Activated T-cell treated with anti-CD3 and anti-CD28 coated beads, Interleukin-2, amount 50 U/mL, for 72 hours (primary cell): ENCODE results near the gene ACSS3. TPM values are rescaled to one million over a fixed set of nuclear protein-coding genes. Genes with fewer than 3 reads are reported as not detected.

Experiments used
- ATAC-seq, 2 donors: fragments of 150-1000 bp; cut with Tn5 transposase; replicated peaks in 1 of 2; 2 replicates each; pipeline ENCODE4 v1.10.0; 2021; ENCODE audit warnings: moderate library complexity in 2 of 2, mild to moderate bottlenecking in 1 of 2
- DNase-seq, 2 donors: peaks; one replicate each; pipeline ENCODE4 v3.0.0; 2021 to 2022; ENCODE audit warnings: mixed read lengths in 1 of 2
- H3K27ac Mint-ChIP-seq: one replicate; pipeline ENCODE4 v1.8.0; 2022; ENCODE audit warnings: mild to moderate bottlenecking, moderate library complexity, mixed read lengths
- H3K27me3 Mint-ChIP-seq: one replicate; pipeline ENCODE4 v1.8.0; 2022; ENCODE audit warnings: low read depth, mixed read lengths
- H3K36me3 Mint-ChIP-seq, 2 donors: one replicate each; pipeline ENCODE4 v1.8.0; 2022; ENCODE audit warnings: mixed read lengths in 2 of 2, mild to moderate bottlenecking in 1 of 2; ENCODE audit not compliant: insufficient read depth in 2 of 2
- H3K4me1 Mint-ChIP-seq: one replicate; pipeline ENCODE4 v1.8.0; 2022; ENCODE audit warnings: low read depth, mixed read lengths
- H3K4me3 Mint-ChIP-seq, 2 donors: one replicate each; pipeline ENCODE4 v1.8.0; 2022; ENCODE audit warnings: mild to moderate bottlenecking in 2 of 2, mixed read lengths in 2 of 2, moderate library complexity in 2 of 2
- H3K9me3 Mint-ChIP-seq, 2 donors: one replicate each; pipeline ENCODE4 v1.8.0; 2022; ENCODE audit warnings: mixed read lengths in 2 of 2
- total RNA-seq, 2 donors: library from RNA; stranded (reverse); gene quantifications; one replicate each; pipeline ENCODE4 v1.2.3, GENCODE V29; 2022

ACSS3 gene
- total RNA-seq, 2 donors from 2014 or later: not detected

GRCh38 chr12:81224626-81225025, 146.7 kb downstream of the ACSS3 start:
- H3K4me1 Mint-ChIP-seq: no peaks in the 10 kb centered on the region
- no peaks in the 10 kb centered on the region for H3K36me3 Mint-ChIP-seq
- no peak overlapping the region for H3K27ac Mint-ChIP-seq
- no peak for DNase-seq
- no peaks in the 10 kb centered on the region for H3K27me3 Mint-ChIP-seq
- no peak for ATAC-seq
- H3K4me3 Mint-ChIP-seq: no peak overlapping the region
- peaks cover 0 to 1% of the 10 kb centered on the region in 2 donors for H3K9me3 Mint-ChIP-seq

DNA sequence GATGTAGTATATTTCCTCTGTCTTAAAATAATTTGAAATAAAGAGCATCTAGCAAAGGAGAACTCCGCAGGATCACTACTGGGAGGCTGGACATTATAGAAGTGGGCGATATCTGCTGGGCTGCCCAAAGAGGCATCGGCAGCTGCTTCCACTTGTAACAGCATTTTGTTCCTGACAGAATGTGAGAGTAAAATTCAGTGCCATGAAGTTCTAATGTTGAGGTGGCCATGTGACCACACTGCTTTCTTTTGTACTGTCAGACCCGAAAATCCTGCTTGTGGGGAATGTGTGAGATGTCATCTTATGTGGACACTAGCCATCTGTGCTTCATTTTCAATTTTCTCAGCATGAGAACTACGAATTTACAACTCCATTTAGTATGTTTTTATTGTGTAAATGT, 151.9 kb downstream of the ACSS3 start:
- Mint-ChIP-seq H3K4me3 (no peak overlapping the region), H3K9me3 (peaks cover 0 to 1% of the 10 kb centered on the region in 2 donors)

DNA sequence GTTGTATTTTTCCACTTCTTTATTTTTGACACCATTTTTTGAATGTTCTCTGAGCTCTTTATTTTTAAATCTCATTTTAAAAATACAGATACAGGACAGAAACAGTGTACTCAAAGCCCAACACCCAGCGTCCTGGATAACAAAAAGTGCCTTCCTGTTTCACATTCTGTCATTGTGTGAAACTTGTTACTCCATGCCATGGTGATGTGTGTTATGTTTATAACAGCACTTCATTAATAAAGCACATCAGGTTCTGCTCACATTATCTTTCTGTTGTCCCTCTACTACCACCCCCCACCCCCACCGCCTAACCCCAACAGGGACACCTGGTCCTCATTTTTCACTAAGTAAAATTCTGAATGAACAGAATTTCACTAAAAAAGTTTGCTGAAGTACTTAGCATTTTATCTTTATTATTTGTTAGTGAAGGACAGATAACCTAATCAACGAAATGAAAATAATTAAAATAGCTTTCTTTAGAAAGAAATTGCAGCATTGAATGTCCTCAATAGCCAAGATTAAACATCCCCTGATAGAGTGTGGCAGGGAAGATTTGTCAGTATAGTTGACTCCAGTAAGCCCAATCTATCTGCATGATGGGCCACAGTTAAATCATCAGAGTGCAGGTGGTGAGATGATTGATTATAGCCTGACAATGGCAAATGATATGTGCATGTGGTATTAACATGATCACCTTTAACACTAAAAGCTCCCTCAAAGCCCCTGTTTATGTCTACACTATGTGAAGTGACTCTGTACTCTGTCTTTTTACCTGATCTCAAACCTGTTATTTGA, 153.9 kb downstream of the ACSS3 start:
- DNase-seq: no peak
- Mint-ChIP-seq H3K27me3 (no peaks in the 10 kb centered on the region), H3K9me3 (peaks cover 0 to 1% of the 10 kb centered on the region in 2 donors), H3K4me1 (no peaks in the 10 kb centered on the region), H3K36me3 (no peaks in the 10 kb centered on the region), H3K27ac (no peak overlapping the region), H3K4me3 (no peak overlapping the region)
- no peak for ATAC-seq

More for the DNA sequence above, 151.9 kb downstream of the ACSS3 start:
- DNase-seq: no peak
- ATAC-seq: no peak
- H3K27ac Mint-ChIP-seq: no peak overlapping the region
- no peaks in the 10 kb centered on the region for H3K36me3 Mint-ChIP-seq
- no peaks in the 10 kb centered on the region for H3K4me1 Mint-ChIP-seq
- no peaks in the 10 kb centered on the region for H3K27me3 Mint-ChIP-seq

- no peak overlapping the region for H3K27ac Mint-ChIP-seq
Measured at GRCh38 chr12:81245458-81245857, 167.6 kb downstream of the ACSS3 start.

DNA sequence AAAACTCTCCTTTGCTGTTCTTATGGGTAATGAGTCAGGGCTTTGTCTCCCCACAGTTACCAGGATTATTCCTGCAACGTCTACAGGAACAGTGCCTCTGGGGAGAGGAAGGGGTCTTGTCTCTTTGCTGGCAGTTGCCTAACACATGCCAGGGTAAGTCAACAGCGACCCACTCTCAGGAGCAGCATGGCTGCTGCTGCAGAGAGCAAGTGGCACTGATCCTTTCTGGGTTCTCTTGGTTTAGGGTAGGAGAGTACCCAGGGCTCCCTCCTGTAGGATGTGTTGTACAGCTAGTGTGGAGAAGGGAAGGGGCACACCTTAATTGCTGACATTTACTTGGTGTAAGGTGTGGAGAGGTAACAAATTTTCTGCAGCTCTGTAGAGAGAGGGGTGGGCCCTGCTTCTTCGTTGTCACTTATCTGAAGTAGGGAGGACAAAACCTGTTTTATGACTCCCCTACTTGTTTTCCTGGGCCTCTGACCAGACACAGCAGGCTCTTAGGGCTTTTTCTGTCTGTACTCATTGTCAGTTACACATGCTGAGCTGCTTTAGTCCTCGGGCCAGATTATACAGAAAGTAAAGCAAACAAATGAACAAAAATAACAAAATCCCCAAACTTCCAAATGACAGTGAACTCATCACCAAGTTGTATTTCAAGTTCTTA, 168.2 kb downstream of the ACSS3 start:
- peaks cover 0 to 1% of the 10 kb centered on the region in 2 donors for H3K36me3 Mint-ChIP-seq

More at GRCh38 chr12:81245458-81245857, 167.6 kb downstream of the ACSS3 start:
- ATAC-seq (no peak), DNase-seq (no peak)
- Mint-ChIP-seq H3K4me1 (no peaks in the 10 kb centered on the region), H3K4me3 (no peak overlapping the region), H3K9me3 (peaks cover 1 to 10% of the 10 kb centered on the region in 2 donors), H3K36me3 (peaks cover 0 to 1% of the 10 kb centered on the region in 2 donors), H3K27me3 (no peaks in the 10 kb centered on the region)

DNA sequence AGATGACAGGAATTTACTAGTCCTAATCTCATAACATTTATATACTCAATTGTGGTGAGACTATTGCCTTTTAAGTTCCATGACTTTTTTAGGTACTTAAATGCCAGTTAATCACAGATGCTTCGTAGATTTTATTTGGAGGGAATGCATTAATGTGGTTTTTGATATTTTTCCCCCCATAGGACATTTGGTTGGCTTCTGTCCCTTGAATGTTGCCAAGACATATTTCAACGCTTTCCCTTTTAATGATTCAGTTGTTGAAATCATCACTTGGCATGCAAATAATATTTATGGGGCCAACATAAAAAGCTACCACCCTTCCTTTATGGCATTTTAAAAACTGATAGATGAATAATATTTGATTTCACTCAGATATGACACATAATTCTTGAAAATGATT, 172.1 kb downstream of the ACSS3 start:
- no peak for DNase-seq
- H3K27ac Mint-ChIP-seq: no peak overlapping the region
- no peaks in the 10 kb centered on the region for H3K4me1 Mint-ChIP-seq
- no peaks in the 10 kb centered on the region for H3K27me3 Mint-ChIP-seq
- no peaks in the 10 kb centered on the region for H3K36me3 Mint-ChIP-seq
- ATAC-seq: no peak
- no peak overlapping the region for H3K4me3 Mint-ChIP-seq
- H3K9me3 Mint-ChIP-seq: peaks cover 3% of the 10 kb centered on the region in 2 donors

More for the DNA sequence above, 168.2 kb downstream of the ACSS3 start:
- H3K4me1 Mint-ChIP-seq: no peaks in the 10 kb centered on the region
- H3K9me3 Mint-ChIP-seq: peaks cover 3 to 10% of the 10 kb centered on the region in 2 donors
- no peaks in the 10 kb centered on the region for H3K27me3 Mint-ChIP-seq
- no peak for DNase-seq
- H3K4me3 Mint-ChIP-seq: no peak overlapping the region
- no peak overlapping the region for H3K27ac Mint-ChIP-seq
- no peak for ATAC-seq

- Mint-ChIP-seq H3K9me3 (peaks cover 3 to 7% of the 10 kb centered on the region in 2 donors), H3K4me3 (no peak overlapping the region), H3K4me1 (no peaks in the 10 kb centered on the region), H3K27me3 (no peaks in the 10 kb centered on the region), H3K27ac (no peak overlapping the region), H3K36me3 (no peaks in the 10 kb centered on the region)
- DNase-seq: no peak
- ATAC-seq: no peak
Measured at GRCh38 chr12:81252228-81252627, 174.3 kb downstream of the ACSS3 start.

DNA sequence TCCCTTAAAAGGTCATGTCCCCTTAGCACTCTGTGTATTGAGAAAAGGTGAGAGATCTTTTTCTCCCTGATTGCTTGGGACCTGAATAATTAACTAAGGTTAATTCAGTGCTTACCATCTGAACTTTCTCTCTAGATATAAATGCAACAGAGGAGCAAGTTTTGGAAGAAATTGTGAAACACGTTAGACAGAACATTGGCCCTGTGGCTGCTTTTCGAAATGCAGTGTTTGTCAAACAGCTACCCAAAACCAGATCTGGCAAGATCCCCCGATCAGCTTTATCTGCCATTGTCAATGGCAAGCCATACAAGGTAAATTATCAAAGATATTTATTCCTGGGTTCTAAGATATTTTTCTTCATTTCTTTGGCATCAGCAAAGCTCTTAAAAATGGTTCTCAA, 175.5 kb downstream of the ACSS3 start:
- no peaks in the 10 kb centered on the region for H3K27me3 Mint-ChIP-seq
- H3K4me1 Mint-ChIP-seq: no peaks in the 10 kb centered on the region
- peaks cover 3 to 6% of the 10 kb centered on the region in 2 donors for H3K9me3 Mint-ChIP-seq
- no peak for ATAC-seq
- no peak overlapping the region for H3K4me3 Mint-ChIP-seq
- H3K36me3 Mint-ChIP-seq: no peaks in the 10 kb centered on the region
- no peak for DNase-seq
- H3K27ac Mint-ChIP-seq: no peak overlapping the region

DNA sequence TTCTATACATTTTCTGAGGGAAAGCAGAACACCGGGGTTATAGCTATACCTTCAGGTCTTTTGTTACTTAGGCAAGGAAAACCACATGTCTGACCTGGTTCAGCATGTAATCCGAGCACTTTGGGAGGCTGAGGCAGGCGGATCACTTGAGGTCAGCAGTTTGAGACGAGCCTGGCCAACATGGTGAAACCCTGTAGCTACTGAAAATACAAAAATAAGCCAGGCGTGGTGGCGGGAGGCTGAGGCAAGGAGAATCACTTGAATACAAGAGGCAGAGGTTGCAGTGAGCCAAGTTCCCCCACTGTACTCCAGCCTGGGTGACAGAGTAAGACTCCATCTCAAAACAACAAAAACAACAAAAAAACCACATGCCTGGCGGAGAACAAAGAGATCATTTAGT, 177.6 kb downstream of the ACSS3 start:
- H3K4me3 Mint-ChIP-seq: no peak overlapping the region
- no peak for DNase-seq
- H3K27ac Mint-ChIP-seq: no peak overlapping the region
- H3K9me3 Mint-ChIP-seq: peaks cover 1 to 5% of the 10 kb centered on the region in 2 donors
- ATAC-seq: no peak
- no peaks in the 10 kb centered on the region for H3K36me3 Mint-ChIP-seq
- no peaks in the 10 kb centered on the region for H3K4me1 Mint-ChIP-seq
- H3K27me3 Mint-ChIP-seq: no peaks in the 10 kb centered on the region

- ATAC-seq: no peak
- no peak overlapping the region for H3K4me3 Mint-ChIP-seq
- no peaks in the 10 kb centered on the region for H3K27me3 Mint-ChIP-seq
- no peaks in the 10 kb centered on the region for H3K36me3 Mint-ChIP-seq
- DNase-seq: no peak
- no peaks in the 10 kb centered on the region for H3K4me1 Mint-ChIP-seq
- H3K27ac Mint-ChIP-seq: no peak overlapping the region
- H3K9me3 Mint-ChIP-seq: peaks cover 0 to 5% of the 10 kb centered on the region in 2 donors
Measured at GRCh38 chr12:81255947-81256346, 178.1 kb downstream of the ACSS3 start.

- Mint-ChIP-seq H3K36me3 (no peaks in the 10 kb centered on the region), H3K4me3 (no peak overlapping the region), H3K27ac (no peak overlapping the region), H3K9me3 (peaks cover 0 to 5% of the 10 kb centered on the region in 2 donors), H3K27me3 (no peaks in the 10 kb centered on the region), H3K4me1 (no peaks in the 10 kb centered on the region)
- DNase-seq: no peak
- ATAC-seq: no peak
Measured at GRCh38 chr12:81257947-81258551, 180.2 kb downstream of the ACSS3 start.

GRCh38 chr12:81259360-81259759, 181.5 kb downstream of the ACSS3 start:
- Mint-ChIP-seq H3K27ac (no peak overlapping the region), H3K27me3 (no peaks in the 10 kb centered on the region), H3K9me3 (peaks cover 3 to 5% of the 10 kb centered on the region in 2 donors), H3K4me1 (no peaks in the 10 kb centered on the region), H3K4me3 (no peak overlapping the region), H3K36me3 (no peaks in the 10 kb centered on the region)
- ATAC-seq (no peak), DNase-seq (no peak)

DNA sequence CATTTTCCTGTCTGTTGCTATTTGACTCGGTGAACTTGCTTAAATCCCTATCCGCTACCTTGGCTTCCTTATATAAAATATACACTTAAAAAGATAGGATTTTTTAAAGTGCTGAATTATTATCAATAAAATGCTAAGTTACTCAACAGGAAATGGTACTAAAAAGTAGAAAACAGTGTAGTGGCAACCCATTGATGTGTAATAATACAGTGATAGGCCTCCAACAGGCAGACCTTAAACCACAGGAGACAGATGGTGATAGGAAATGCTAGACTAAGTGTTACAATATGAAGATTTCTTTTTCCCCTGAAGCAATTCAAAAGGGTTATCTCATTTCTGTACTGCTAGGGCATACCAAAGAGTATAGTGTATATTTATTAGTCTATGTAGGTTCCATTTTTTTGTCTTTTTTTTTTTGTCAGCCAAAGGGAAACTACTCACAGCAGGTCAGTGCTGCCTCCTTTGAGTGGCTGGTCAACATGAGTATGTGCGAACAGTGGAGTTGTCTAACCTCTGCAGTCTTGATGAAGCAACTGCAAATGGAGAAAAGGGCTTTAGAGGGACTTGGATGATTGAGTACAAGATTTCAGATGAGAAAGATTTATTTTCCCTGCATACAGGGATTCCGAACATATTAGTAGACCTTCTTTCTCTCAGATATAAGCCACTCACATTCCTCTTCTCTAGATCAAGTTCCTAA, 183.8 kb downstream of the ACSS3 start:
- Mint-ChIP-seq H3K4me3 (no peak overlapping the region), H3K4me1 (no peaks in the 10 kb centered on the region), H3K9me3 (peaks cover 0 to 3% of the 10 kb centered on the region in 2 donors), H3K27me3 (no peaks in the 10 kb centered on the region), H3K27ac (no peak overlapping the region), H3K36me3 (no peaks in the 10 kb centered on the region)
- ATAC-seq (no peak), DNase-seq (no peak)
